ENCODE data around the gene ANO9.

ANO9 gene

GRCh38 chr11:473962-474785, 32.4 kb upstream of the ANO9 start:
- Histone ChIP-seq H3K4me3 (replicated peaks; ENCODE audit: low read depth, low read length) (no peak overlapping the region), H3K36me3 (ENCODE audit: control insufficient read depth, insufficient read depth, low read length) (no peaks in the 10 kb centered on the region), H3K27me3 (replicated peaks; ENCODE audit: control insufficient read depth, insufficient read depth, low read length) (no peaks in the 10 kb centered on the region)
- no peak for TF ChIP-seq CTCF (IDR thresholded peaks at IDR 0.05; ENCODE audit: insufficient read depth, low read length, poor library complexity, severe bottlenecking)
- DNase-seq (ENCODE audit: extremely low read depth, insufficient read length): no peak

- DNase-seq (ENCODE audit: extremely low read depth, insufficient read length): no peak
- no peaks in the 10 kb centered on the region for H3K36me3 ChIP-seq (ENCODE audit: control insufficient read depth, insufficient read depth, low read length)
- H3K4me3 ChIP-seq (replicated peaks; ENCODE audit: low read depth, low read length): no peak overlapping the region
- TF ChIP-seq CTCF (IDR thresholded peaks at IDR 0.05; ENCODE audit: insufficient read depth, low read length, poor library complexity, severe bottlenecking): no peak
- H3K27me3 ChIP-seq (replicated peaks; ENCODE audit: control insufficient read depth, insufficient read depth, low read length): no peaks in the 10 kb centered on the region
Observed at GRCh38 chr11:473415-473814, 31.6 kb upstream of the ANO9 start.

- no peak overlapping the region for H3K4me3 ChIP-seq (replicated peaks; ENCODE audit: low read depth, low read length)
- no peaks in the 10 kb centered on the region for H3K27me3 ChIP-seq (replicated peaks; ENCODE audit: control insufficient read depth, insufficient read depth, low read length)
- no peaks in the 10 kb centered on the region for H3K36me3 ChIP-seq (ENCODE audit: control insufficient read depth, insufficient read depth, low read length)
- no peak for TF ChIP-seq CTCF (IDR thresholded peaks at IDR 0.05; ENCODE audit: insufficient read depth, low read length, poor library complexity, severe bottlenecking)
- no peak for DNase-seq (ENCODE audit: extremely low read depth, insufficient read length)
Observed at GRCh38 chr11:472816-473215, 31.0 kb upstream of the ANO9 start.

DNA sequence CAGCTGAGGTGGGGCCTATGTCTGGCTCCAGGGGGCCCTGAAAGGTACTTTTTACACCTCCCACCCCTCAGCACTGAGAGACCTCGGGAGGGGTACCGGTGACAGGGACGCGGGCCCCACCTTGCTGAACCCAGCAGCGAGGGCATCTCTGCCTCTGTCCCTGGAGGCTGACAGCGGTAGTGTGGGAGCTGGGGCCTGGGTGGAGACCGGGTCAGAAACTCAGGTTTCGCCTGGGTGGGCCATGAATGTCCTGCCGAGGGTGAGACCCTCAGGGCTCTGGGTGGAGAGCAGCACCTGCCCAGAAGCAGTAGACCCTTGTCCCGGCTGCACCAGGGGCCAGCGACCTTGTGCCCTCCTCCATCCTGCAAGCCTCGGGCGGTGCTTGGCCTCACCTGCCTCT, 30.5 kb upstream of the ANO9 start:
- Histone ChIP-seq H3K4me3 (replicated peaks; ENCODE audit: low read depth, low read length) (no peak overlapping the region), H3K27me3 (replicated peaks; ENCODE audit: control insufficient read depth, insufficient read depth, low read length) (no peaks in the 10 kb centered on the region), H3K36me3 (ENCODE audit: control insufficient read depth, insufficient read depth, low read length) (no peaks in the 10 kb centered on the region)
- no peak for DNase-seq (ENCODE audit: extremely low read depth, insufficient read length)
- no peak for TF ChIP-seq CTCF (IDR thresholded peaks at IDR 0.05; ENCODE audit: insufficient read depth, low read length, poor library complexity, severe bottlenecking)

DNA sequence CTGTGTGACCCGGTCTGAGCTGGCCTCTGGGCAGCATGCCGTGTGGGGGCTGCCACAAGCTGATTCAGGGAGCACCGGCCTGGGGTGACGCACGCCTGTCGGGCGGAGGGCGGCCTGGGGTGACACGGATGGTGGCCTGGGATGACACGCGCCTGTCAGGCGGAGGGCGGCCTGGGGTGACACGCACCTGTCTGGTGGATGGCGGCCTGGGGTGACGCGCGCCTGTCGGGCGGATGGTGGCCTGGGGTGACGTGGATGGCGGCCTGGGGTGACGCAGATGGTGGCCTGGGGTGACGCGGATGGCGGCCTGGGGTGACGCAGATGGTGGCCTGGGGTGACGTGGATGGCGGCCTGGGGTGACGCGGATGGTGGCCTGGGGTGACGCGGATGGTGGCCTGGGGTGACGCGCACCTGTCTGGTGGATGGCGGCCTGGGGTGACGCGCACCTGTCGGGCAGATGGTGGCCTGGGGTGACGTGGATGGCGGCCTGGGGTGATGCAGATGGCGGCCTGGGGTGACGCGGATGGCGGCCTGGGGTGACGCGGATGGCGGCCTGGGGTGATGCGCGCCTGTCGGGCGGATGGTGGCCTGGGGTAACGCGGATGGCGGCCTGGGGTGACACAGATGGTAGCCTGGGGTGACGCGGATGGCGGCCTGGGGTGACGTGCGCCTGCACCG, 29.8 kb upstream of the ANO9 start:
- DNase-seq (ENCODE audit: extremely low read depth, insufficient read length): no peak
- Histone ChIP-seq H3K36me3 (ENCODE audit: control insufficient read depth, insufficient read depth, low read length) (no peaks in the 10 kb centered on the region), H3K27me3 (replicated peaks; ENCODE audit: control insufficient read depth, insufficient read depth, low read length) (no peaks in the 10 kb centered on the region), H3K4me3 (replicated peaks; ENCODE audit: low read depth, low read length) (no peak overlapping the region)
- TF ChIP-seq CTCF (IDR thresholded peaks at IDR 0.05; ENCODE audit: insufficient read depth, low read length, poor library complexity, severe bottlenecking): no peak

All from GM06990 (cell line).